GM21786 (cell line): Measurements from ENCODE around the gene SNTG2.
A peak's percentile ranks its signal among the peaks of the same experiment; 100 is the strongest.

ENCODE experiments used
- ATAC-seq: cut with Tn5 transposase; IDR thresholded peaks from one replicate; pipeline ENCODE4 v1.9.1; 2021; ENCODE audit not compliant: unreplicated experiment

The SNTG2 gene

GRCh38 chr2:987789-988188 lies 37.1 kb downstream of the SNTG2 start:
- no peak for ATAC-seq

- ATAC-seq: no peak
These were observed 39.3 kb downstream of the SNTG2 start for GRCh38 chr2:989781-990467.

- no peak for ATAC-seq
These were observed 40.3 kb downstream of the SNTG2 start for GRCh38 chr2:990970-991369.

- no peak for ATAC-seq
These were observed 51.7 kb downstream of the SNTG2 start for GRCh38 chr2:1002350-1002749.

GRCh38 chr2:1004398-1004797 lies 53.7 kb downstream of the SNTG2 start:
- no peak for ATAC-seq

- no peak for ATAC-seq
These were observed 59.8 kb downstream of the SNTG2 start for GRCh38 chr2:1010415-1010930.

- no peak for ATAC-seq
These were observed 60.4 kb downstream of the SNTG2 start for GRCh38 chr2:1011006-1011405.

GRCh38 chr2:1011985-1012384 lies 61.3 kb downstream of the SNTG2 start:
- ATAC-seq: no peak

- ATAC-seq: no peak
These were observed 64.2 kb downstream of the SNTG2 start for GRCh38 chr2:1014802-1015201.

- ATAC-seq: no peak
These were observed 65.9 kb downstream of the SNTG2 start for GRCh38 chr2:1016500-1016899.

- ATAC-seq: no peak
These were observed 67.2 kb downstream of the SNTG2 start for GRCh38 chr2:1017827-1018226.

GRCh38 chr2:1020206-1020605 lies 69.6 kb downstream of the SNTG2 start:
- no peak for ATAC-seq

- ATAC-seq: no peak
These were observed 71.5 kb downstream of the SNTG2 start for GRCh38 chr2:1022178-1022577.

GRCh38 chr2:1024981-1025380 lies 74.3 kb downstream of the SNTG2 start:
- ATAC-seq: no peak

GRCh38 chr2:1026141-1026540 lies 75.5 kb downstream of the SNTG2 start:
- no peak for ATAC-seq

GRCh38 chr2:1028831-1029230 lies 78.2 kb downstream of the SNTG2 start:
- ATAC-seq: no peak

GRCh38 chr2:1032030-1032429 lies 81.4 kb downstream of the SNTG2 start:
- ATAC-seq: no peak

GRCh38 chr2:1033069-1033468 lies 82.4 kb downstream of the SNTG2 start:
- ATAC-seq: no peak

- no peak for ATAC-seq
These were observed 86.4 kb downstream of the SNTG2 start for GRCh38 chr2:1037066-1037465.

- no peak for ATAC-seq
These were observed 88.9 kb downstream of the SNTG2 start for GRCh38 chr2:1039549-1039948.

- ATAC-seq: no peak
These were observed 90.6 kb downstream of the SNTG2 start for GRCh38 chr2:1041012-1041805.

- peak; percentile 77 for ATAC-seq
These were observed 94.5 kb downstream of the SNTG2 start for GRCh38 chr2:1045109-1045508.
